ENCODE data around the gene LYPLA2.
A peak's percentile ranks its signal among the peaks of the same experiment; 100 is the strongest.
"Not testable (repeated sequence)": the region's sequence is repeated elsewhere in the genome, so short reads cannot be mapped to it uniquely, and the experiment has no call there.

Gene LYPLA2

GRCh38 chr1:23779826-23780371 is 11.0 kb upstream of the LYPLA2 start:
- DNase-seq (ENCODE audit: low spot score), result no peak

- DNase-seq (ENCODE audit: low spot score), result not testable (repeated sequence)
Observed at GRCh38 chr1:23783141-23783540, 7.8 kb upstream of the LYPLA2 start.

- no peak for DNase-seq (ENCODE audit: low spot score)
Observed at GRCh38 chr1:23784846-23785245, 6.1 kb upstream of the LYPLA2 start.

GRCh38 chr1:23787701-23788100 is 3.2 kb upstream of the LYPLA2 start:
- DNase-seq (ENCODE audit: low spot score), result no peak

GRCh38 chr1:23788695-23789094 is 2.2 kb upstream of the LYPLA2 start:
- DNase-seq (ENCODE audit: low spot score), result no peak

GRCh38 chr1:23791516-23792047 is 637 bp downstream of the LYPLA2 start:
- no peak for DNase-seq (ENCODE audit: low spot score)

GRCh38 chr1:23792151-23792945 is 1.4 kb downstream of the LYPLA2 start:
- no peak for DNase-seq (ENCODE audit: low spot score)

- DNase-seq (ENCODE audit: low spot score), result no peak
Observed at GRCh38 chr1:23793018-23793781, 2.3 kb downstream of the LYPLA2 start.

- DNase-seq (ENCODE audit: low spot score), result no peak
Observed at GRCh38 chr1:23793861-23794731, 3.2 kb downstream of the LYPLA2 start.

- DNase-seq (ENCODE audit: low spot score), result not testable (repeated sequence)
Observed at GRCh38 chr1:23794732-23795182, 3.8 kb downstream of the LYPLA2 start.

- no peak for DNase-seq (ENCODE audit: low spot score)
Observed at GRCh38 chr1:23795676-23796465, 4.9 kb downstream of the LYPLA2 start.

- DNase-seq (ENCODE audit: low spot score), result no peak
Observed at GRCh38 chr1:23796466-23797271, 5.7 kb downstream of the LYPLA2 start.

- no peak for DNase-seq (ENCODE audit: low spot score)
Observed at GRCh38 chr1:23797478-23798448, 6.8 kb downstream of the LYPLA2 start.

GRCh38 chr1:23798662-23799142 is 7.8 kb downstream of the LYPLA2 start:
- DNase-seq (ENCODE audit: low spot score), result no peak

GRCh38 chr1:23799255-23799569 is 8.3 kb downstream of the LYPLA2 start:
- DNase-seq (ENCODE audit: low spot score), result no peak

- peak; percentile 78 for DNase-seq (ENCODE audit: low spot score)
Observed at GRCh38 chr1:23799570-23800399, 8.8 kb downstream of the LYPLA2 start.

GRCh38 chr1:23800400-23801337 is 9.7 kb downstream of the LYPLA2 start, which contains the start of gene GALE:
TSS of gene GALE (minus strand) at chr1:23800754. CDS start at chr1:23799007, 1,747 bp downstream.
- peak; percentile 91 for DNase-seq (ENCODE audit: low spot score)
